Calu3 (cell line): ENCODE measurements around the gene DUSP12. TPM values are rescaled to one million over a fixed set of nuclear protein-coding genes. Genes with fewer than 3 reads are reported as not detected.
"Not testable (repeated sequence)": the region's sequence is repeated elsewhere in the genome, so short reads cannot be mapped to it uniquely, and the experiment has no call there.

Experiments used
- BruUV-seq: library from RNA; stranded (reverse); fragments of 400-500 nt; replicated peaks from 2 replicates; lab custom pipeline; 2021; lab: Mats Ljungman, UMichigan
- CTCF ChIA-PET: fragments of 300-600 bp; sonication (Branson Sonifier 250); formaldehyde crosslinking; loops from one replicate; lab custom pipeline; 2022; ENCODE audit warnings: antibody characterized with exemption; lab: Charles Lee
- DNase-seq: peaks from one replicate; pipeline ENCODE4 v3.0.0; 2022
- H3K27ac Mint-ChIP-seq: one replicate; pipeline ENCODE4 v1.8.0; 2022; ENCODE audit warnings: mixed read lengths; ENCODE audit not compliant: unreplicated experiment
- H3K27me3 Mint-ChIP-seq: one replicate; pipeline ENCODE4 v1.8.0; 2022; ENCODE audit warnings: mixed read lengths; ENCODE audit not compliant: unreplicated experiment
- H3K36me3 Mint-ChIP-seq: one replicate; pipeline ENCODE4 v1.8.0; 2022; ENCODE audit warnings: mild to moderate bottlenecking, moderate library complexity, mixed read lengths; ENCODE audit not compliant: insufficient read depth, unreplicated experiment
- H3K4me1 Mint-ChIP-seq: one replicate; pipeline ENCODE4 v1.8.0; 2022; ENCODE audit warnings: mild to moderate bottlenecking, low read depth, mixed read lengths; ENCODE audit not compliant: unreplicated experiment
- H3K4me3 Mint-ChIP-seq: one replicate; pipeline ENCODE4 v1.8.0; 2022; ENCODE audit warnings: mild to moderate bottlenecking, low read depth, moderate library complexity, mixed read lengths; ENCODE audit not compliant: unreplicated experiment
- H3K9me3 Mint-ChIP-seq: one replicate; pipeline ENCODE4 v1.8.0; 2022; ENCODE audit warnings: low read depth, mixed read lengths; ENCODE audit not compliant: unreplicated experiment
- CTCF ChIP-seq: fragments of 200-600 bp; IDR thresholded peaks from one replicate; pipeline ENCODE4 v1.8.0; 2022; ENCODE audit warnings: antibody characterized with exemption; ENCODE audit not compliant: unreplicated experiment
- intact Hi-C: fragments of 100-400 bp; cut with micrococcal nuclease; formaldehyde crosslinking; loops from one replicate; pipeline ENCODE4 v1.10.0; 2022; ENCODE audit not compliant: unreplicated experiment
- total RNA-seq: library from RNA; stranded (reverse); gene quantifications from 2 replicates; pipeline ENCODE4 v1.2.3, GENCODE V29; 2022

Gene DUSP12
- total RNA-seq, 1 experiment from 2014 or later, result 38.3 TPM

DNA sequence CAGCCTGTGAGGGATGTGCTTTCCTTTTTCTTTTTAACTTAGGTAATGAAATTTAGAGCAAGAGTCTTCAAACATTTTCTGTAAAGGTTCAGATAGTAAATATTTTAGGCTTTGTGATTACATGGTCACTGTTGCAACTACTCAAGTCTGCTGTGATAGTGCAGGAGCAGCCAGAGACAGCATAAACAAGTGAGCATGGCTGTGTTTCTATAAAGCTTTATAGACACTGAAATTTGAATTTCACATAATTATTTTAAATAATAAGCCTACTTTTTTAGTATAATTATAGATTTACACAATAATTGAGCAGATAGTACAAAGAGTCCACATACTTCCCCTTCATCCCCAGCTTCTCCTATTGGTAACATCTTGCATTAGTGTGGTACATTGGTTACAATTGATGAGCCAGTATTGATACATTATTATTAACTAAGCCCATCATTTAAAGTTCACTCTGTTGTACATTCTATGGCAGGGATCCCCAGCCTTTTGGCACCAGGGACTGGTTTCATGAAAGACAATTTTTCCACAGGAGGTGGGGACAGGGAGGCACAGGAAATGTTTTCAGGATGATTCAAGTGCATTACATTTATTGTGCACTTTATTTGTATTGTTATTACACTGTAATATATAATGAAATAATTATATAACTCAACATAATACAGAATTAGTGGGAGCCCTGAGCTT lies 19.5 kb downstream of the DUSP12 start:
- Mint-ChIP-seq H3K36me3 (peaks cover 23% of the 10 kb centered on the region), H3K9me3 (no peaks in the 10 kb centered on the region), H3K4me3 (no peak overlapping the region), H3K27me3 (no peaks in the 10 kb centered on the region), H3K27ac (no peak overlapping the region), H3K4me1 (no peaks in the 10 kb centered on the region)
- CTCF ChIA-PET, result no interaction called here
- intact Hi-C loops, result no loop called here
- no peak for DNase-seq
- TF ChIP-seq CTCF, result no peak
- no TSS peak for BruUV-seq

DNA sequence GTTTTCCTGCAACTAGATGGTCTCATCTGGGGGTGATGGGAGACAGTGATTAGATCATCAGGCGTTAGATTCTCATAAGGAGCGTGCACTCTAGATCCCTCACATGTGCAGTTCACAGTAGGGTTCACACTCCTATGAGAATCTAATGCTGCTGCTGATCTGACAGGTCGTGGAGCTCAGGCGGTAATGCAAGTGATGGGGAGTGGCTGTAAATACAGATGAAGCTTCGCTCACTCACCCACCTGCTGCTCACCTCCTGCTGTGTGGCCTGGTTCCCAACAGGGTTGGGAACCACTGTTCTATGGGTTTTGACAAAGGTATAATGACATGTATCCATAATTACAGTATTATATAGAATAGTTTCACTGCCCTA lies 20.1 kb downstream of the DUSP12 start:
- DNase-seq, CTCF ChIA-PET, H3K27me3 Mint-ChIP-seq, H3K4me1 Mint-ChIP-seq, BruUV-seq, intact Hi-C loops, H3K4me3 Mint-ChIP-seq, H3K9me3 Mint-ChIP-seq, H3K27ac Mint-ChIP-seq: not testable (repeated sequence)
- peaks cover 22% of the 10 kb centered on the region for H3K36me3 Mint-ChIP-seq

DNA sequence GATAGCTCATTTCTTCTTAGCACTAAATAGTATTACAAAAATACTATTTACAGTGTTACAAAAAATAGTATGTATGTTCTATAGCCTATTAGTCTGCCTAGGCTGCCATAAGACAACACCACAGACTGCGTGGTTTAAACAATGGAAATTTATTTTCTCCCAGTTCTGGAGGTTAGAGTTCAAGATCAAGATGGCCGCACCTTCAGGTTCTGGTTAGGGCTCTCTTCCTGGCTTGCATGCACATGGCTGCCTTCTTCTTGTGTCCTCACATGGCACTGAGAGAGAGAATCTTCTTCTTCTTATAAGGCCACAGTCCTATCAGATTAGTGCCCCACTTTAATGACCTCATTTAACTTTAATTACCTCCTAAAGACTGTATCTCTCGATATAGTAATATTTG lies 20.7 kb downstream of the DUSP12 start:
- no peaks in the 10 kb centered on the region for H3K27me3 Mint-ChIP-seq
- TF ChIP-seq CTCF, result no peak
- H3K36me3 Mint-ChIP-seq, result peaks cover 17% of the 10 kb centered on the region
- CTCF ChIA-PET, result no interaction called here
- no peak for DNase-seq
- no peaks in the 10 kb centered on the region for H3K9me3 Mint-ChIP-seq
- H3K4me3 Mint-ChIP-seq, result no peak overlapping the region
- no peaks in the 10 kb centered on the region for H3K4me1 Mint-ChIP-seq
- H3K27ac Mint-ChIP-seq, result no peak overlapping the region
- intact Hi-C loops, result no loop called here
- no TSS peak for BruUV-seq

DNA sequence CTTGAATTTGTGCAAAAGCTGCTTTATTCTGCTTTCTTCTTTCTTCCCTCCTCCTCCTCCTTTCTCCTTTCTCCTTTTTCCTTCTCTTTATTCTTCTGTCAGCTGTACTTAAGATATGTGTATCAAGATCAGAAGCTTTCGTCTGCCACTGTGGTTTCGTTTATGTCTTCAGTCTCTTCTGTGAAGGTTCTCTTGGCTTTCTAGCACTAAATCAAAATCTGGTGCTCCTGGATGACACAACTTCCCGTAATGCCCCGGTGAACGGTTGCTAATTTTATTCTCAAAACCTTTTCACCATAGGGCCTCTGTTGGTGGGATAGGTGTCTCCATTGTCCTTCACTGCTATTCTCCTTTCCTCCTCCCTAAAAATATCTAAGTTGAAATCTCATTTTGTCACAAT lies 21.6 kb downstream of the DUSP12 start:
- BruUV-seq, result no TSS peak
- Mint-ChIP-seq H3K27me3 (no peaks in the 10 kb centered on the region), H3K4me1 (no peaks in the 10 kb centered on the region), H3K27ac (no peak overlapping the region), H3K4me3 (no peak overlapping the region), H3K9me3 (no peaks in the 10 kb centered on the region), H3K36me3 (peaks cover 10% of the 10 kb centered on the region)
- no peak for DNase-seq
- CTCF ChIA-PET, result no interaction called here
- no peak for TF ChIP-seq CTCF
- intact Hi-C loops, result no loop called here

DNA sequence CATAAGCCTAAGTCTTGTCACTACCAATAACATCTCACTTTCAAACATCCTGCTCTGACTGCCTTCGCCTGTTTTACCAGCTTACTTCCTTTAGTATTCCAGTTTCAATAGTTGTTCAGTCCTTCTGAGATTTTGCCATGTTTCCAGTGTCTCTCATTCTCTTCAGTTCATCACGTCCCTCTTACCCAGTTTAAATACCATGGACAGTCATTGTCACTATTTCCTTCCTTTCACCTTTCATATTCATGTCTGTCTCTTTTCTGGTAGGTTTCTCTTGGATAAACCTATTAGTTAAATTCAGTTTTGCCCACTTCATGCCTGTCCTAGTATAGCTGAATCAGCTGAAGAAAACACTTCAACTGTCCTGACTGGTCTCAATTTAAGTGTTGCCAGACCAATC lies 22.4 kb downstream of the DUSP12 start:
- intact Hi-C loops, result no loop called here
- CTCF ChIA-PET, result interaction anchor here (0.7 kb wide), 1 partner anchor 160 kb away, joined by 3 read pairs; no protein-coding TSS in a partner anchor
- no peak for TF ChIP-seq CTCF
- BruUV-seq, result no TSS peak
- no peak for DNase-seq
- H3K4me3 Mint-ChIP-seq, result no peak overlapping the region
- H3K27ac Mint-ChIP-seq, result no peak overlapping the region
- H3K27me3 Mint-ChIP-seq, result no peaks in the 10 kb centered on the region
- H3K4me1 Mint-ChIP-seq, result no peaks in the 10 kb centered on the region
- H3K36me3 Mint-ChIP-seq, result peaks cover 2% of the 10 kb centered on the region
- H3K9me3 Mint-ChIP-seq, result no peaks in the 10 kb centered on the region
